ENCODE results near the gene CCDC117. TPM values are rescaled to one million over a fixed set of nuclear protein-coding genes. Genes with fewer than 3 reads are reported as not detected.

CCDC117 gene
- total RNA-seq, 1 donor from 2014 or later = 19.1 TPM

DNA sequence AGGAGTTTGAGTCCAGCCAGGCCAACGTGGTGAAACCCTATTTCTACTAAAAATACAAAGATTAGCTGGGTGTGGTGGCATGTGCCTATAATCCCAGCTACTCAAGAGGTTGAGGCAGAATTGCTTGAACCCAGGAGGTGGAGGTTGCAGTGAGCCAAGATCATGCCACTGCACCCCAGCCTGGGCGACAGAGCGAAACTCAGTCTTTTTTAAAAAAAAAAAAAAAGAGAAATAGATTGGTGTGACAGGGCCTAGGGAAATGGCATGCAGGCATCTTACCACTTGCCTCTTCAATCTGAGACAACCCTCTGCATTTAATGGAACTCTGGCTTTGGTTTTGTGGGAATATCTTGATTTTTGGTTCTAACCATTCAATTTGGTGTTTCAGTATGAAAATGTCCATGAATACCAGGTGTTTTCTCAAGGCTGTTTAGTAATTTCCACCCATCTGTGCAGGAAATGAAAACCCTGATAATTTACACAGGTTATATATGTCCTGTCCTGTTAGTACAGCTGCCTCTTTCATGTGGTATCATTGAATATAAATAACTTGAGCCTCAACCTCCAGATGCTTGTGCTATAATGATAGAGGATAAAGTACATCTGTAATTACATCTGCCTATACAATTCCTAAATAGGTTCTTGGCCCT, 19.5 kb downstream of the CCDC117 start:
- DNase-seq (ENCODE audit: low read depth) = no peak
- H3K4me3 ChIP-seq (ENCODE audit: low read depth, low read length) = no peak overlapping the region
- peaks cover 4% of the 10 kb centered on the region for H3K36me3 ChIP-seq (ENCODE audit: control insufficient read depth, insufficient read depth, low read length)
- H3K27me3 ChIP-seq (ENCODE audit: control insufficient read depth, insufficient read depth, low read length) = no peaks in the 10 kb centered on the region
- TF ChIP-seq, protein P1, sequence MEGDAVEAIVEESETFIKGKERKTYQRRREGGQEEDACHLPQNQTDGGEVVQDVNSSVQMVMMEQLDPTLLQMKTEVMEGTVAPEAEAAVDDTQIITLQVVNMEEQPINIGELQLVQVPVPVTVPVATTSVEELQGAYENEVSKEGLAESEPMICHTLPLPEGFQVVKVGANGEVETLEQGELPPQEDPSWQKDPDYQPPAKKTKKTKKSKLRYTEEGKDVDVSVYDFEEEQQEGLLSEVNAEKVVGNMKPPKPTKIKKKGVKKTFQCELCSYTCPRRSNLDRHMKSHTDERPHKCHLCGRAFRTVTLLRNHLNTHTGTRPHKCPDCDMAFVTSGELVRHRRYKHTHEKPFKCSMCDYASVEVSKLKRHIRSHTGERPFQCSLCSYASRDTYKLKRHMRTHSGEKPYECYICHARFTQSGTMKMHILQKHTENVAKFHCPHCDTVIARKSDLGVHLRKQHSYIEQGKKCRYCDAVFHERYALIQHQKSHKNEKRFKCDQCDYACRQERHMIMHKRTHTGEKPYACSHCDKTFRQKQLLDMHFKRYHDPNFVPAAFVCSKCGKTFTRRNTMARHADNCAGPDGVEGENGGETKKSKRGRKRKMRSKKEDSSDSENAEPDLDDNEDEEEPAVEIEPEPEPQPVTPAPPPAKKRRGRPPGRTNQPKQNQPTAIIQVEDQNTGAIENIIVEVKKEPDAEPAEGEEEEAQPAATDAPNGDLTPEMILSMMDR (IDR thresholded peaks at IDR 0.05; ENCODE audit: insufficient read depth, low read length, poor library complexity, severe bottlenecking) = no peak

DNA sequence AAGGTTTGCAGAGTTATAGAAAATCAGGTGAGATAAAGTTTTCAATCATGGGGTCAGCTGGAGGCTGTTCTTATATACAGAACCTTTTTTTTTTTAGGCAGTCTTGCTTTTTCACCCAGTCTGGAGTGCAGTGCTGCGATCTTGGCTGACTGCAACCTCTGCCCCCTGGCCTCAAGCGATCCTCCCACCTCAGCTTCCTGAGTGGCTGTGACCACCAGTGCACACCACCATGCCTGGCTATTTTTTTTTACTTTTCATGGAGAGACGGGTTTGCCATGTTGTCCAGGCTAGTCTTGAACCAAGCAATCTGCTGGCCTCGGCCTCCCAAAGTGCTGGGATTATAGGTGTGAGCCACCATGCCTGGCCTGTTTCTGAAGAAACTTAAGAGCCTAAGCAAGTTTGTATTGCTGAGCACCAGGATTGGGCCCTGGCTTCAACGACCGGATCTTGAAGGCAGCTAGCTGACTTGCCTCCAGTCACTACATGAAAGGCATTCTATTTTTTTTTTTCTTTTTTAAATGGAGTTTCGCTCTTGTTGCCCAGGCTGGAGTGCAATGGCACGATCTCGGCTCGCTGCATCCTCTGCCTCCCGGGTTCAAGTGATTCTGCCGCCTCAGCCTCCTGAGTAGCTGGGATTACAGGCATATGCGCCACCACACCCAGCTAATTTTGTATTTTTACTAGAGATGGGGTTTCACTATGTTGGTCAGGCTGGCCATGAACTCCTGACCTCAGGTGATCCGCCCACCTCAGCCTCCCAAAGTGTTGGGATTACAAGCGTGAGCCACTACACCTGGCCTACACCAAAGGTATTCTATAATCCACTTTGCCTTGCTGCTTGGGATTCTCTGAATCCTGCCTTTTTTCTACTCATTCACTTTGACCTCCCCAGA, 20.2 kb downstream of the CCDC117 start:
- TF ChIP-seq, protein P1 (IDR thresholded peaks at IDR 0.05; ENCODE audit: insufficient read depth, low read length, poor library complexity, severe bottlenecking) = no peak
- DNase-seq (ENCODE audit: low read depth) = no peak
- Histone ChIP-seq H3K36me3 (ENCODE audit: control insufficient read depth, insufficient read depth, low read length) (peaks cover 4% of the 10 kb centered on the region), H3K27me3 (ENCODE audit: control insufficient read depth, insufficient read depth, low read length) (no peaks in the 10 kb centered on the region), H3K4me3 (ENCODE audit: low read depth, low read length) (no peak overlapping the region)

DNA sequence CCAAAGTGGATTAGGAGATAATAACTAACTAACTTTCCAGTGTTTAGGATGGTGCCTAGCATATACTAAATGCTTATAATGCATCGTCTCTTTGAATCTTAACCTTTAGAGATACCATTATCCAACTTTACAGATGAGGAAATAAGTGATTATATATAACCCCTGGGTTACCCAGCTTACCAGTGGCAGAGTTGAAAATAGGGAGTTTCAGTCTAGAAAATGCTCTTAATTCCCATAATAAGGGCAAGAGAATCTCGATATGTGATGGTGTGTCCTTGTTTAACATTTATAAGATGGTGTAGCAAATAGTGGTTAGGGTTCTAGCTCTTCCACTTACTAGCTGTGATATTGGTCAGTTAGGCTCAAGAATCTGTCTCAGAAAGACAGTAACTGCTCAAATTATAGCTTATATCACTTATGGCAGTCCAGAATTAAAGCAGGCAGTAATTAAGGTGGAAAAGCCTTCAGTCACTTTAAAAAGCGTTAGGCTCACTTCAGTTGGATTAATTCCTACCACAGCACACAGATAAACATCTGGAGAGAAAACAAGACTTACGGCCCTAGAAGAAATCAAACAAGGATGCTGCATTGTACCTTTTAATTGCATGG, 21.6 kb downstream of the CCDC117 start:
- Histone ChIP-seq H3K4me3 (ENCODE audit: low read depth, low read length) (no peak overlapping the region), H3K27me3 (ENCODE audit: control insufficient read depth, insufficient read depth, low read length) (no peaks in the 10 kb centered on the region), H3K36me3 (ENCODE audit: control insufficient read depth, insufficient read depth, low read length) (peaks cover 4% of the 10 kb centered on the region)
- TF ChIP-seq, protein P1 (IDR thresholded peaks at IDR 0.05; ENCODE audit: insufficient read depth, low read length, poor library complexity, severe bottlenecking) = no peak
- DNase-seq (ENCODE audit: low read depth) = no peak

DNA sequence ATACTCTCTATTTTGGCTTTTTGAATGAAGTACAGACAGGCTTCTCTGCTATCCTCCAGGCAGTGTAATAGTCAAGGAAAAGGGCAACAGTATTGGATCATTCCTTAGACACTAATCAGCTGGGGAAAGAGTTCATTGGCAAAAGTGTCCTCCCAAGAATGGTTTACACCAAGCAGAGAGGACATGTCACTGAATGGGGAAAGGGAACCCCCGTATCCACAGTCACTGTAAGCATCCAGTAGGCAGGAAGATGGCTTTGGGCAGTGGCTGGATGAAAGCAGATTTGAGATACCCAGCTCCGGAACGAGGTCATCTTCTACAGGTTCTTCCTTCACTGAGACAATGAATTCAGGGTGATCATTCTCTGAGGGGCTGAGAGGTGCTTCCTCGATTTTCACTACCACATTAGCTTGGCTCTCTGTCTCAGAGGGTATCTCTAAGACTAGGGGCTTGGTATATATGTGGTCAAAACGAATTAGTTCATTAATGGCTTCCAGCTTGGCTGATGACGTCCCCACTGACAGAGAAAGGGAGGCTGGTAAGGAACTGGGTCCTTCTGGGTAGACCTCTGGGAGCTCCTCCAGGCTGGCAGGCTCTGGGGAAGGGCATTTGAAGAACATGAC, 22.7 kb downstream of the CCDC117 start:
- no peak for DNase-seq (ENCODE audit: low read depth)
- Histone ChIP-seq H3K36me3 (ENCODE audit: control insufficient read depth, insufficient read depth, low read length) (peaks cover 4% of the 10 kb centered on the region), H3K27me3 (ENCODE audit: control insufficient read depth, insufficient read depth, low read length) (no peaks in the 10 kb centered on the region), H3K4me3 (ENCODE audit: low read depth, low read length) (no peak overlapping the region)
- TF ChIP-seq, protein P1 (IDR thresholded peaks at IDR 0.05; ENCODE audit: insufficient read depth, low read length, poor library complexity, severe bottlenecking) = no peak

DNA sequence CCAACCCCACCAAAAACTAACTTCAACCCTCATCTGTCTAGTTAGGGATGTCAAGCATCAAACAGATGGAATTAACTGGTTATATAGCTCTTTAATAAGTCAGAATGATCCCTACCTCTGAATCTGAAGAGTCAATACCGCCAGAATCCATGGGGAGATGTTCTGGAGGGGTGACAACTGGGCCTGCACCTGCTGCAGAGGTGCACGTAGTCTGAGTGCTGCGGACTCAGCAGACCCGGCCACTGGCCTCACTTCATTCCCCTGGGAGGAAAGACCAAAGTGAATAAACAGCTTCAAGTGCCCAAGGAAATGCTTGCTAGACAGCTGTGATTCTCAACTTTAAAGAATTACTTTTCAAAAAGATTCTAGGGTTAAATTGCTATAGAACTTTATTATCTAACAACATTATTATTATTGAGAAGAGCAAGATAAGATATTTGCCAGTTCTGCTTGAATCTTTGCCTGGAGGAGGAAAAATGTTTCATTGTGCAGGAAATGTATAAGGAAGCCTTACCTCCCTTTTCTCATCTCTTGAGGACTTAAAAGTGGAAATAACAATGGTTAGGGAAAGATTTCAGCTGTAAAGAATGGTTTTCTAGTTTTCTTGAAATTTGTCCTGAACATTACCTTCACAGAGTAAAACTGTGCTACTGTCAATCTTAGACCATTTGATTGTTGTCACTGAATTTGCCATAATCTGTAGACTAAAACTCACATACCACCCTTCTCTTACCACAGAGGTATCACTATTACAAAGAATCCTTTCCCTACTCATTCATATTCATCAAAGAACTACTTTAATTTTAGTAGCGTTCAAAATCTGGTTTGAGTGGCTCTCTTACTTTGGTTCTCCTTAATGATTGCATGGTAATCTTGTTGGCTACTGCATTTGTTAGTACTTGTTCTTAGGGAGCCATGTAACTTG, 23.7 kb downstream of the CCDC117 start:
- TF ChIP-seq, protein P1 (IDR thresholded peaks at IDR 0.05; ENCODE audit: insufficient read depth, low read length, poor library complexity, severe bottlenecking) = no peak
- Histone ChIP-seq H3K36me3 (ENCODE audit: control insufficient read depth, insufficient read depth, low read length) (peaks cover 4% of the 10 kb centered on the region), H3K27me3 (ENCODE audit: control insufficient read depth, insufficient read depth, low read length) (no peaks in the 10 kb centered on the region), H3K4me3 (ENCODE audit: low read depth, low read length) (no peak overlapping the region)
- no peak for DNase-seq (ENCODE audit: low read depth)

Data from kidney epithelial cell (primary cell).